ENCODE results near the gene AMH.
A peak's percentile ranks its signal among the peaks of the same experiment; 100 is the strongest.

AMH gene

GRCh38 chr19:2227415-2228156 lies 21.5 kb upstream of the AMH start:
- peak overlapping the region; percentile 89 for H3K27ac ChIP-seq
- H3K4me1 ChIP-seq: peaks cover 100% of the 10 kb centered on the region
- peak overlapping the region; percentile 11; the same call in 1 of the 2 replicates for H3K4me3 ChIP-seq
- no peak for TF ChIP-seq Cebpa-rat (IDR thresholded peaks at IDR 0.05)
- H3K36me3 ChIP-seq: peaks cover 77% of the 10 kb centered on the region
- peak overlapping the region; percentile 93 for H3K4me2 ChIP-seq
- H4K20me1 ChIP-seq: peaks cover 93% of the 10 kb centered on the region
- H3K9ac ChIP-seq: peak overlapping the region; percentile 65
- H3K9me3 ChIP-seq: no peaks in the 10 kb centered on the region
- H3K27me3 ChIP-seq: no peaks in the 10 kb centered on the region

DNA sequence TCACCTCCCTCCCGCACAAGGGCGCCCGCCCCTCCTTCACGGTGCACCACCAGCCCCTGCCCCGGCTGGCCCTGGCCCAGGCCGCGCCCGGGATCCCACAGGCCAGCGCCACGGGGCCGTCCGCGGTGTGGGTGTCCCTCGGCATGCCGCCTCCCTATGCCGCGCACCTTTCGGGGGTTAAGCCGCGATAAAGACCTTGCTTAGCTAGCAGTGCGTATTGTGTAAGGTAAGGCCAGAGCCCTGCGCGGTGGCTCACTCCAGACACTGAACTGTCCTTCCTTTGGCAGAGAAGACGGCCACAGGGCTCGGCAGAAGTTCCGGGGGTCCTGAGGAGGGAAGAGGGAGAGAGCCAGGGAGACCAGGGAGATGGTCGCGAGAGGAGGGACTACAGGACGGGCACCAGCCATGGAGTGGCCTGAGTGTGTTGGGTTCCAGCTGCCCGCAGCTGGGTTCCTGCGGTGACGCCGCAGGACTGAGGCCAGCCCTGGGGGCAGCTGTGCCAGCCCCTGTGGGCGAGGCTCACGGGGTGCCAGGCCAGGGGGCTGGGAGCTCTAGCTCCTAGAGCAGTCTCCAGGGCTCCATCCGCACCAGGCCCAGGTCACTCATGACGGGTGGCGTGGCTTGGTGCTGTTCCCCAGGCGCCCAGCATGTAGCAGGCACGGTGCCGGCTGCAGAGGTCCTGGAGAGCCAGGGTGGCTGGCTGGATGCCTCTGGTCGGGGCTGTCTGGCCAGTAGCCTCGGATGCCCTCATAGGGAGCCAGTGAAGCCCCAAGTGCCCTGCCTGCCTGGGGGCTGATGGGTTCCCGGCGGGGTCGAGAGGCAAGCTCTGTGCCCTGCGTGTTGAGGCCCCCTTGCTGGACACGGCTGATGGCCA lies 20.7 kb upstream of the AMH start:
- no peak for TF ChIP-seq Cebpa-rat (IDR thresholded peaks at IDR 0.05)
- Histone ChIP-seq H3K36me3 (peaks cover 85% of the 10 kb centered on the region), H3K27me3 (no peaks in the 10 kb centered on the region), H3K4me3 (peak overlapping the region; percentile 11; the same call in 1 of the 2 replicates), H3K27ac (peak overlapping the region; percentile 84), H3K4me1 (peaks cover 100% of the 10 kb centered on the region), H3K4me2 (peak overlapping the region; percentile 93), H4K20me1 (peaks cover 94% of the 10 kb centered on the region), H3K9ac (peak overlapping the region; percentile 65), H3K9me3 (no peaks in the 10 kb centered on the region)

- Histone ChIP-seq H3K4me3 (no peak overlapping the region; the same call in 1 of the 2 replicates), H3K36me3 (peaks cover 94% of the 10 kb centered on the region), H4K20me1 (peaks cover 95% of the 10 kb centered on the region), H3K27me3 (no peaks in the 10 kb centered on the region), H3K9me3 (no peaks in the 10 kb centered on the region), H3K4me1 (peaks cover 100% of the 10 kb centered on the region), H3K27ac (peak overlapping the region; percentile 84), H3K9ac (peak overlapping the region; percentile 65), H3K4me2 (peak overlapping the region; percentile 93)
- no peak for TF ChIP-seq Cebpa-rat (IDR thresholded peaks at IDR 0.05)
These were observed 19.8 kb upstream of the AMH start for GRCh38 chr19:2229103-2230032.

DNA sequence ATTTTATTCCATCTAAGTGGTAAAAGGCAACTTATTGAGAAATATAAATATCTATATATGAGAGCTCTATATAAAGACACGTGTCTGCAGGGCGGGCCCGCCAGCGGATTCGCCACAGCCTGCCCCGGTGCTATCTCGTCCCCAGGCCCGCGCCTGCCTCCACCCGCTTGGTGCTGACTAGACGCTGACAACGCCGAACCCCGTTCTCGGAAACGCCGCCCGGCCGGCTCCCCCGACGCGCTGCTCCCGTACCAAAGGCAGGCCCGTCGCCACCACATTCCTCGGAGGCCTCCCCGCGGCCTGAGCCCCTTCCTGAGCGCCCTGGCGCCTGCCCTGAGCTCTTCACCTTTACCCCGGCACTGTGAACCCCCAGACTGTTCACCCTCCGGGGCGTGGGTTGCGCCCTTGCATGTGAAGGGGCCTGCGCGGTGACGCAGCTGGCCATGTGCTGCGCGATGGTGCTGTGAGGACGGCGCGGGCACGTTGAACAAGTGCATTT lies 19.0 kb upstream of the AMH start:
- Histone ChIP-seq H3K36me3 (peaks cover 91% of the 10 kb centered on the region), H3K4me2 (peak overlapping the region; percentile 76), H4K20me1 (peaks cover 95% of the 10 kb centered on the region), H3K27me3 (no peaks in the 10 kb centered on the region), H3K4me1 (peaks cover 100% of the 10 kb centered on the region), H3K27ac (peak overlapping the region; percentile 84; the same call in 1 of the 2 replicates), H3K9me3 (no peaks in the 10 kb centered on the region), H3K9ac (peak overlapping the region; percentile 55; the same call in 1 of the 2 replicates), H3K4me3 (no peak overlapping the region)
- no peak for TF ChIP-seq Cebpa-rat (IDR thresholded peaks at IDR 0.05)

DNA sequence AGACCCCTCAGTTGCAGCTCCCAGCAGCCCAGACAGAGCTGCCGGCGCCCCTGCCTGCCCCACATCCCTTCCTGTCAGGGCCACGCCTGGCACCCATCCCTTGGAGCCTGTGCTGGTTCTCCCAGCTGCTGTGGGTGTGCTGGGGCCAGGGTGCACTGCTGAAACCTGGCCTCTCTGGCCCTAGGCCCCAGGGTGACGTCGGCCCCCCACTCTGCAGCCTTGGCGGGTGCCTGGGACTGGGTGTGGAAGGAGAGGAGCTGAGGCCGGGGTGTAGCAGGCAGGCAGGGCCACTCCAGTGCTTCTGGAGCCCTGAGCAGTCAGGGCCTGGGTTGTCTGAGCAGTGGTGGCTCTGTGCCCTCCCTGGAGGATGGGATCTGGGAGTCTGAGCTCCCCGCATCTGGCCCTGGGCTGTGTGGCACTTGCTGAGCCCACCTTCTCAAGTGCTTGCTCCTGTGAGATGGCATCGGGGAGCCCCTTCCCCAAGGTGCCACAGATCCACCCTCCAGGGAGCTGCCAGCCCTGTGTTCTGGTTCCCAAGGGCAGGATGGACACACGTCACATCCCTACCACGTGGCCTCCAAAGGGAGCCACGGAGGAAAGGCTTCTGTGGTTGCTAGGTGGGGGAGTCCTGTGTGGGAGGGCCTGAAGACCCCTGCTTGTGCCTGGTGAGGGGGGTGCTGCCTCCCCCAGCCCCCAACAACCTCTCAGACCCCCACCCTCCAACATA lies 18.2 kb upstream of the AMH start:
- Histone ChIP-seq H3K4me3 (no peak overlapping the region), H3K27me3 (no peaks in the 10 kb centered on the region), H3K4me2 (peak overlapping the region; percentile 76), H3K9me3 (no peaks in the 10 kb centered on the region), H4K20me1 (peaks cover 92% of the 10 kb centered on the region), H3K4me1 (peaks cover 92% of the 10 kb centered on the region), H3K27ac (peak overlapping the region; percentile 73), H3K9ac (peak overlapping the region; percentile 55), H3K36me3 (peaks cover 82% of the 10 kb centered on the region)
- TF ChIP-seq Cebpa-rat (IDR thresholded peaks at IDR 0.05): no peak

DNA sequence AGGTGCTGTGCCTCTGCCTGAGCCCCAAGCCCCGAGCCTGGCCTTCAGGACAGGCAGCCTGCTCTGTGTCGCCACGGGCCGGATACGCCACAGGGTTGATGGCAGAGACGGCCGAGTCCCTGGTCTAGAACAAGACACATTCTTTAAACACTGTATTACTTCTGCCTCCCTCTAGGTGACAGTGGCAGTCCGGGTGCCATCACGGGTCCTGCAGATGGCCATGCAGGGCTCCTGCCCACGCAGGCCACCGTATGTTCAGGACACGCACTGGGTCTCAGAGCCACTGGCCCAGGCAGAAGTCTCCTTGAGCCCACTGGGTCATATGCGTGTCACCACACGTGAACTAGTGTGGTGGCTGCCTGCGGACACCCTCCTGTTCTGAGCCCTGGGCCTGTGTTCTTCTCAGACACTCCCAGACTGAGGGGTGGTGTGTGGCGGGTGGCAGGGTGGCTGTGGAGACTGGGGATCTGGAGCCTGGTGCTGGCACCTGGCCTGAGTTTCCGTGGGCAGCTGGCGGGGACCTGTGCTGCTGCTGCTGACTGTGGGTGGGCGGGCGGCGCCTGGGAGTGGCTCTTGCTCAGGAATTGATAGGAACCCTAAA lies 17.4 kb upstream of the AMH start:
- Histone ChIP-seq H4K20me1 (peaks cover 85% of the 10 kb centered on the region), H3K9me3 (no peaks in the 10 kb centered on the region), H3K4me1 (peaks cover 85% of the 10 kb centered on the region), H3K27me3 (no peaks in the 10 kb centered on the region), H3K36me3 (peaks cover 74% of the 10 kb centered on the region), H3K9ac (peak overlapping the region; percentile 55), H3K4me3 (no peak overlapping the region), H3K4me2 (peak overlapping the region; percentile 76), H3K27ac (peak overlapping the region; percentile 73)
- TF ChIP-seq Cebpa-rat (IDR thresholded peaks at IDR 0.05): no peak

GRCh38 chr19:2232286-2233151 lies 16.6 kb upstream of the AMH start:
- TF ChIP-seq Cebpa-rat (IDR thresholded peaks at IDR 0.05): no peak
- Histone ChIP-seq H3K27me3 (no peaks in the 10 kb centered on the region), H3K27ac (peak overlapping the region; percentile 73), H3K9ac (peak overlapping the region; percentile 50), H3K4me2 (peak overlapping the region; percentile 96; the same call in 1 of the 2 replicates), H3K4me3 (no peak overlapping the region), H3K9me3 (no peaks in the 10 kb centered on the region), H3K36me3 (peaks cover 69% of the 10 kb centered on the region), H3K4me1 (peaks cover 81% of the 10 kb centered on the region), H4K20me1 (peaks cover 86% of the 10 kb centered on the region)

Measured in BLaER1 (cell line).